Activated T-helper 1 cell treated with Interleukin-2 at 50 U/mL for 16 hours (primary cell): ENCODE measurements around the gene PLAC1.

ENCODE experiments used
- DNase-seq: peaks from one replicate; pipeline ENCODE4 v3.0.0-alpha.2; 2020; ENCODE audit warnings: low read depth

PLAC1 gene, protein sequence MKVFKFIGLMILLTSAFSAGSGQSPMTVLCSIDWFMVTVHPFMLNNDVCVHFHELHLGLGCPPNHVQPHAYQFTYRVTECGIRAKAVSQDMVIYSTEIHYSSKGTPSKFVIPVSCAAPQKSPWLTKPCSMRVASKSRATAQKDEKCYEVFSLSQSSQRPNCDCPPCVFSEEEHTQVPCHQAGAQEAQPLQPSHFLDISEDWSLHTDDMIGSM

DNA sequence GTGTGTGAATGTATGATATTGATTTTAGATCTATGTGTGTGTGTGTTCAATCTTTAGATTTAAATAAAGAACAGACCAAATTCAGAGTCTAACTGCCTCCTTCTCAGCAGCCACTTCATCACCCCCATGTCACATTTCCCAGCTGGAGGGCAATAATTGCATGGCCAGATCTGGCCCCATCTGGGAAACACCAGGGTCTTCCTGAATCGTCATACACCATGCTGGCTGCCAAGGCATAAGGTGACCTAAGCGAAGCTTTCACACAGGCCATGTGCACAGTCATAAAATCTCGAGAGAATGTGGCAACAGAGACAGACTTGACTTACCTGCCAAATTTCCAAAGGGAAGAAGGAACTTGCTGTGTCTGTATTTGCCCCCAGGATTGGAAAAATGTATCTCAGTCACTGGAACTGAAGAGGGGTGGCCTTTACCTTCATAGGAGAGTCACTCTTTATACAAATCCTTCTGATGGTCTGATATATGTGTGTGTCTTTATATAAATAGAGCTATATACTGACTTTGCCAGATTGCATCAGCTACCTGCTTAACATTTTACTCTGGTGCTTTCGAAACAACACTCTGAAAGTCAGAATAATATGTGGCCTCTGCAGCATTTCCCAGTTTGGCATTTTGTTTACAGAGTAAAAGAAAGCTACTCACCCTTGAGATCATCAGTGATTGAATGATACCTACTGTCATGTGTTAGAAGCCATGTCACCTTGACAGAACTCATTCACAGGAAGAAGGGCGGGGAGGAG, at the start of gene PLAC1:
Gene PLAC1 (minus strand): TSS at position 470 of the 758 bp plus-strand sequence. CDS start 91,789 bp downstream, outside the sequence.
- no peak for DNase-seq

DNA sequence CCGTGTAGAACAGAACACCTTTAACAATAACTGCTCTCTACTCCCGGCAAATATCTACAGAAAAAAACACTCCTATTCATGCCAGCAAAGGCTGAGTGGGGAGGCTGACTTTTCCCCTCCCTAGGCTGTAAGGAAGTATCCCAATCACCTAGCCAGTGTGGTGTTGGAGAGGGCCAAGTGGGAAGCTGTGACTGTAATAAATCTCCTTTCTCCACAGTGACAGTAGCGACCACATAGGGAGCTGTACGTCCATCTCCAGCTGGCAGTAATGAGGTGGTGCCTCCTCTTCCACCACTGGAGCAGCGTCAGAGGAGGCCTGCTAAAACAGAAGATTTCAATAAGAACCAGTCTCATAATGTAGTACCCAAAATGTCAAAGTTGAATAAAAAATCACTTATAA, 47.9 kb upstream of the PLAC1 start:
- no peak for DNase-seq

DNA sequence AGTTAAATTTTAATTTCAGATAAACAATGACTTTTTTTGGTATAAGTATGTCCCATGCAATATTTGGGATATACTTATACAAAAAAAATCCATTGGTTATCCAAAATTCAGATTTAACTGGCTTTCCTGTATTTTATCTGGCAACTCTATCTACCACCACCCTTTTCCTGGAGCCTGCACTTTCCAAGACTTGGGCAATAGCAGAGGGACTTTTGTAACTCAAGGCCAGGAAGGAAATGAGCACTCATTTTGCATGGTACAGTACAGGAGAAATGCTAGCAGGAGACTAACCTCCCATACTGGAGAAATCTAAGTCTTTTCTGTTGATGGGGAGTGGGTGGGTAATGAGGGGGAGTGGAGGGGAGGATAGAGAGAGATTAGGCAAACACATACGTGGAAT, 37.7 kb upstream of the PLAC1 start:
- no peak for DNase-seq

DNA sequence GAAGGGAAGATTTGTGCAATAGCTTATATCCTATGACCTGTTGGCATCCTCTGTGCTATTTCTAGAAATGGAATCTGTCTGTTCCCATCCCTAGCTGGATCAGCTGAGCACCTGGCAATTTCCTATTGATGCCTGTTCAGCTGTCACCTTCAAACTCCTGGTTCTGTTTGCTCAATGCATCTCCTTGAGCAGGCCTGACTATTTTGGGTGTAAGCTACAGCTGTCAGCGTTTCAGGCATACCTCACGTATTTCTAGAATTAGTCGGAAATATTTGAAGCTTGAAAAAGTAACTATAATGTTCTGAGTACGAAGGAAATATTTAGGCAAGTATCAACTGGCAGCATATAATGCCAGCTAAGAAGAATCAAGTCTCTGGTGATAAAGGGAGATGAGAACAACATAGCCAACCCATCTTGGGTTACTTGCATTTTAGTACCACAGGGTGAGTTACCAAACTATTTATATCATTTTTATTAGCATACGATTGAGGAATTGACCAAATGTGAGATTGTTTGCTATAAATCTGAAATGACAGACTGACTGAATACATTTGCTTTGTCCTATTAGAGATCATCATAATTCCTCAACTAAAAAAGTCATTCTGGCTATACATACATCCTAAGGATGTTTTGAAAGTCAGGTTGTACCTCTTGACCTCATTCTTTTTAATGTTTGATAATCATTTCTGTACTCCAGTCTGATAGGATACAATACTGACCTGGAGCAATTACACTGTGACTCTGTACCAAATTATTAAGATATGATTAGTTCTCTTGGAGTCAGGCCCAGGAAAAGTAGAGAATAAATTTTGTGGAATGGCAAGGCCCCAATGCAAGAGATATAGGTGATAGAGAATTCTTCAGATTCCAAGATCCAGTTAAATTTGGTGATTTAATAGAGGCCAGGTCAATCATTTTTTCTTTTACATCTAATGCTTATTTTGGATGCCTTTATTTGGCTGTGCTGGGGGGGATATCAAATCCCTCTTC, 36.4 kb upstream of the PLAC1 start:
- no peak for DNase-seq

DNA sequence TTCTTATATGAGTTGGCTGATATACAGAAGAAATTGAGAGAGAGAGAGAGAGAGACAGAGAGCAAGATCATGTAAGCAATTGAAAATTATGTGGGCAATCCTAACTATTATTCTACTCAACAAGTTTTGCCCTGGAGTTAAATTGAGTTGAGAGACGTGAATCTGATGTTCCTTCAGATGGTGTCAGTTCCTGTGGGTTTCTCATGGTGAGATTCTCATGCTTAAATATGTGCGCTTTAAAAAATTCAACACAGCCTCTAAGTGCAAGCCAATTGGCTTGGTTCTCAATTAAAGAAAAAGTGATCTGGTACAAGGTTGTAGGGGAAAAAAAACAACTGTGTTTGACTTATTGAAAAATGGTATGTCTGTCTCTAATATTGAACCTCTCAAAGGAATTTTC, 35.4 kb upstream of the PLAC1 start:
- no peak for DNase-seq

DNA sequence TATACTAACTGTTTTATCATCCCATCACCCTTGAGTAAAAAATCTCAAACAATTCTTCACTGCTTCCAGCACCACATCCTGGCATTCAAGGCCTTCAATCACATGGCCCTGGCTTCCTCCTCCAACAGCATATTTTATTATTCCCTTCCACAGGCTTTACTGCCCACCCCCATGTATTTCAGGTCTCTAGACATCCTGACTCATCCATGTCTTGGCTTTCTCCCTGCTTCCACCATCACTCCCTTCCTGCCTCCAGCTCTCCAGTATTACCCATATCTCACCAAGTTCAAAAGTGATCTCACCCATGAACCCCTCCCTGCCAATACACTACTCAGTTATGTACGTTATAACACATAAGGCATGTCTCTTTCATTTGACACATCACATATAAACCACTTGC, 34.7 kb upstream of the PLAC1 start:
- DNase-seq = no peak

DNA sequence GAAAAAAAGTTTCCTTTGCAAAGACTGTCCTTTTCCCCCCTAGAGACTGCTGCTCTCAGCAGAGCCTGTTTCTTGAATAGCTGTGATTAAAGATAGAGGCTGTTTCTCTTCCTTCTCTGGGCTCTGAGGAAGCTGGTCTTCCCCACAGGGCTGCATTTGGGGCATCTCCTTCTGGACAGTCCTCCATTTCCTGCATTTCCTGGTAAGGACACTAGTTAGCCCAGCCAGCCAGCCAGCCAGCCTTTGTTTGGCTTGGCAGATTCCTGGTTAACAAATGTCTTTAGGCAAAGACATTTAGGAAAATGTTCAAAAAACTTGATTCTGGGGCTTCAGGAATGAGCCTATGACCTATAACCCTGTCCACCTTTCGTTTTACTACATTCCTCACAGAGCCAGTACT, 34.0 kb upstream of the PLAC1 start:
- DNase-seq = no peak

DNA sequence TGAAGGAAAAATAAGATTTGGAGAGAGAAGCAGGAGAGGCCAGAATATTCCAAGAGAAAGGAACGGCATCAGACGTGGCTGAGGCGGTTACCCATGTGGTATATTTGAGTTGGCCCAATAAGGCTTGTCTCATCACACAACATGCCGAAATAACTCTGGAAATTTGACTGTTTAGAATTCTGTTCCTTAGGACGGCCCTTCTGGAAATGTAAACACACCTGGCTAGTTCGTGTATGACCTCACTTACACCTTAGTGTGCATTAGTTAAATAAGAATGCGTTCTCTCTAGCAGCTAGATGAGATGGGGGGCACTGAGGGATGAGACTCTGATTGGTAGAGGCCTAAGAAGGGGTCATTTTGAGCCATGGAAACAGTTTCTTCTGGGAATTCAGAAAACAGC, 33.2 kb upstream of the PLAC1 start:
- no peak for DNase-seq

DNA sequence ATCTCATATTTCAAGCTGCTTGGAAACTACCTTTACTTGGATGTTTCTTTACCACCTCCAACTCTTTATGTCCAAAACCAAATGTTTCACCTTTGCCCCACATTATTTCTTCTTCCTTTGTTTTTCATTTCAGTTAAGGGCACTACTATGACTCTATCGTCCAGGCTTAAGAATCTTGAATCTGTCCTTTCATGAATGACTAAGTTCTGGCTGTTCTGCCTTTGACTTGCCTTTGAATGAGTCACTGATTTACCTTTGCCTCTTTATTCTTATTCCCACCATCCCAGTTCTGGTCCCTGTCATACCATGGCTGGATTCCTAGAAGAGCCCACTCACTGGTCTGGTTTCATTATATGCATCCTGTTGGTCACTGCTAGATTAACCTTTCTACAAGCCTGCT, 30.6 kb upstream of the PLAC1 start:
- DNase-seq = no peak

DNA sequence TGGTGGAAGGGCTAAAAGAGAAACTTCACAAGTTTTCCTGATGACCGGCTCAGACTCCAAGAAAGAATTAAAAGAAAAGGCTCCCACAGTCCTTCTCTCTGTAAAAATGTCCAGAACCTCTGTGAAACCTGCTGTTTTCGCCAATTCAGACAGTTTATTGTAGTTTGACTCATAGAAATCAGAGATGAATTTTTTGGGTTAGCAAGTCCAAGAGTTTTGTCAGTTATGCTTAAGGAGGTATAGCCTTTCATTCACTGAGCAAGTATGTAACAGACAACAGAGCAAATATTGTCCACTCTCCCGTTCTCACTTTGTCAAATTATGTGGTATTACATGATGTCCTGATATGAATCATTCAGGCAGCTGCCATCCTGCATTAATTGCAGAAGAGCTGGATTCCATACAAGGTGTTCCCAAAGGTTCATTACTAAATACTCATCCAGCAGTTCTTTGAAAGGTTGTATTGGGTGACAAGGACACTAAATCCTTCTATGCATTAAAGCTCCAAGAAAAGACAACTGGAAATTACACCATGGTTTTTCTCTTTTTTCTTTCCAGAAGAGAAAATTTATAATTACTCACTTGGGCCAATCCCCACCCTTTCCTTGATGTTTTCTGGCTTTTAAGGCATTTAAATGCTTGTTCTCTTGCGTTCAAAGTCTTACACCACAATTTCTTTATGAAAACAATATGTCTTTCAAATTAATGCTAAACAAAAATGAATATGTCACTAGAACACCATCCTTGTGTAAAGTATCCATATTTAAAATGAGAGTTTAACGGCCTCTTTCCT, 30.0 kb upstream of the PLAC1 start:
- DNase-seq = no peak

DNA sequence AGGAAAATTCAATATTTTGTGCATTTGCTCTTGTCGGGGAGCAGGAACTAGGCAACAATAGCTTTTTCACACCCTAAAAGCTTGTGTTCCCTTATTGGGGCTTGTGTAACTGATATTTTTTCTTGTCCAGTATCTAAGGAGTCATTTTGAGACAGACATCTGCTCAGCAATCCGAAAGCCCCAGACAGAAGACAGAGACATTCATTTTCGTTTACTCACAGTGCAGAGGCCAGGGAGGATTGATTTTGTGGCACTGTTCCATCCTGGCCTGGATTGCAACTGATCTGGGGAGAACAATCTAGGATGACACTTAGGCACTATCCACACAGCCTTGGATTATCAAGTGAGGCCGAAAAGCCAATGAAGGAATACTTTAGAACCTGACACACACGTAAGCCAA, 27.4 kb upstream of the PLAC1 start:
- DNase-seq = no peak

DNA sequence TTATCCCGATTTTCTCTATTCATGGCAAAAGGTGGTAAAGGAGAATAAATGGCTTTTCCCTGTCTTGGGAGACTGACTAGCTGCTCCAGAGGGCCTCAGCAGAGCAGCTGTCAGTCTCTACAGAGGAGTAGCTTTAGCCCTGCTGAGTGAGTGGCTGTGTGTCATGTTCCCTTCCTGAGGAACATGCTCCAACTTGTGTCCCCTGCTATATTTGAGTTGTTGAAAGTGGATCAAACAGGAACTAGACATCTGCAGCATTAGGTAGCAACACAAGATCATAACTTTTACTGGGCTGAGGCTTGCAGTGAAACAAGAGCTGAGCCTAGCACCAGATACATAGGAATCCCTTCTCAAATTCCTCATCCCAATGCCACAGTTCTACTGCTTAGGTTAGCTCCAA, 26.7 kb upstream of the PLAC1 start:
- DNase-seq = no peak

DNA sequence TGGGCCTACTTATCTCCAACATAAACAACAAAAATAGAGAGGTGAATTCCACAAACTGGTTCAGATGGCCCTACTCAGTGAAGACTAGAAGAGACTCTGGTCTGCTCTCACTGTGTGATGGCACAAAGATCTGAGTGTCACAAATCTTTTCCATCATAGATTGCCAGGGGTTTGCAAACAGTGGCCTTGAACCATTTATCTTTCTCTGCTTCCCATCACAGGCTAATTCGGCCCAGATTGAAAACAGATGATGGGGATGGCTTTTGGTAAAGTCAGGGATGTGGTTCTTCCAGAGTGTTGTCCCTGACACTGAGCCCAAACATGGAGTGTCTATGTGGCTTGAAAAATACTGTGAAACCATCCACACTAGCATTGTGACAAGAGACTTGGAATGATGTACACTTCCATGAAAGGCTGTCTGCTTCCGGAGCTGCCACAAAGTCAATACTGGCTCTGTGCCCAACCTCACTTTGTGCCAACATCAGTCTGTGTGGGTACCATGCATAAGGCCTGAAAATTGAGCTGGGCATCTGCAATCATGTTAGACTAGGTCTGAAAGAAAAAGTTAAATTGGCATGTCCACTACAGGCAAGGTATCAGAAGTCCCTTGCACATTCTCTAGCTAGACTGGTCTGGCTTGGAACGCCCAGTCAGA, 25.2 kb upstream of the PLAC1 start:
- no peak for DNase-seq

DNA sequence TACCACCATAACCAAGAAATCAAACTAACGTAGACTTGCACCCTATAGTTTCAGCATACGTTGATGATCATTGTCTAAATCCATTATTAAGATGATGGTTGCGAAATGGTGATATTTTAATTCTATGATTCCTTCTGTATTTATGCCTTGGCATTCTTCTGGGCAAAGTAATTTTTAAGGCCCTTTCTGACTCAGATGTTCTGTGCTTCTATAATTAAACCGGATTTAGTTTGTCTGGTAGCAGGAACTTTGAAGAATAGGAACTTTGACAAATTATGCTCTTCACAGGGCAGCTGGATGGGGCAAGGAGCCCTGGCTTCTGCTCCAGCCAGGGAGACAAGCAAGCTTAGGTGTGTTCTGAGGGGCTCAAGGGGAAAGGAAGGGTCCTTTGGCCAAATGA, 23.8 kb upstream of the PLAC1 start:
- DNase-seq = no peak

DNA sequence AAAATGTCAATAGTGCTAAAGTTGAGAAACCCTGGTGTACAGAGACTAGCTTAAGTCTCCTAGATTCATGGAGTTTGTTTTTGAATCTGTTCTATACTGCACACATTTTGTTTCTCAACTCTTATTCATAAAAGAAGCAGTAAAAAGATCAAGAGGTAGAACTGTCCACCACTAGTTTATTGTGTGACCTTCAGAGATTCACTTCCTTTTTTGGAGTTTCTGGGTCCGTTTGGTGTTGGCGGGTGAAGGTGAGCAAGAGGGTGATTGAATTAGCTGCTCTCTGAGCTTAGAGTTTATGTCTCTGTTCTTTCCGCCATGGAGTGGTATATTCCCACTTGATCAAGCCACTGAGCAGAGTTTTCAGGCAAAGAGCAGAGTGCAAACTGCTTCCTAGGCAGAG, 21.4 kb upstream of the PLAC1 start:
- no peak for DNase-seq

DNA sequence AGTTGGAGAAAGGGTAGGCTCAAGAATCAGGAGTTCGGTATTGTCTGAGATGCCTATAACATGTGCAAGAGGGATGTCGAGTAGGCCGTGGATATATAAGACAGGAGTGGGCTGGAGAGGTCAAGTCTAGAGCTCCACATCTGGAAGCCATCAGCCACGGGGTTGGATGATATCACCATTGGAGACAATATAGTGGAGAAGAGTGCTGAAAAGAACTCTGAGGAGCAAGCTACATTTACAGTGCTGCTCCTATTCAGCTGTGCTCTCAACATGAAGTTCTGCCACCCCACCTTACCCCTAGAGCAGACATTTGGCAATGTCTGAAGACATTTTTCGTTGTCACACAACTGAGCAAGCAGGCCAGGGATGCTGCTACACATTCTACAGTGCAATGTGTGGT, 20.9 kb upstream of the PLAC1 start:
- no peak for DNase-seq

DNA sequence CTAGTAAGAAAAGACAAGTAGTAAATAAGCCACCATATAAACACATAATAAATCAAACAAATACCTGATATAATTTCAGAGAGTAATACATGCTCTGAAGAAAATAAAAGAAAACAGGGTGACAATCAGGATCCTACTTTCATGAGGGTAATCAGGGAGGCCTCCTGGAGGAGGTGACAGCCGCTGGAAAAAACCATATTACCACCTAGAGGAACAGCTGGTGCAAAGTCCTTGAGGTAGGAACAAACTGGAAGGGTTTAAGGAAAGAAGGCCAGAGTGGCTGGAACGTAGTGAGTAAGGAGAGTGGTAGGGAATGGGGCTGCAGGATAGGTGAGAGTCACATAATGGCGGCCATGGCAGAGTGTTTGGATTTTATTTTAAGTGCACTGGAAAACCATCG, 19.1 kb upstream of the PLAC1 start:
- DNase-seq = no peak

DNA sequence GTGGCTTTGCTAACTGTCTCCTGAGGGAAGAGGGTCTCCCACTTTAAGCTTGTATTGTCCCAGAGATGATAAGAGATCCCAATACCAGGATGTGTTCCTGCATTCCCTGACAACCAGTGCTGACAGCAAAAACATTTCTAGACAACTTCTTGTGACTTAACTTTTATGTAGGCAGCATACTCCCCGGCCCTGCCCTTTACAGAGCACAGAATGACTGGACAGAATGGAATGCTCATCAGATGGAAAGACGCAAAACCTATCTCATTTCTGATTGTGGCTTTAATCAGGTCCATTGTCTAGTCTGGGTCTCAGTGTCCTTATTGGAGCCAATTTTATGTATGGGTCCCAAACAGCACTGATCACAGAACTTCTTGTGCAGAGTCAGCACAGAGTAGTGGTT, 18.2 kb upstream of the PLAC1 start:
- DNase-seq = no peak

DNA sequence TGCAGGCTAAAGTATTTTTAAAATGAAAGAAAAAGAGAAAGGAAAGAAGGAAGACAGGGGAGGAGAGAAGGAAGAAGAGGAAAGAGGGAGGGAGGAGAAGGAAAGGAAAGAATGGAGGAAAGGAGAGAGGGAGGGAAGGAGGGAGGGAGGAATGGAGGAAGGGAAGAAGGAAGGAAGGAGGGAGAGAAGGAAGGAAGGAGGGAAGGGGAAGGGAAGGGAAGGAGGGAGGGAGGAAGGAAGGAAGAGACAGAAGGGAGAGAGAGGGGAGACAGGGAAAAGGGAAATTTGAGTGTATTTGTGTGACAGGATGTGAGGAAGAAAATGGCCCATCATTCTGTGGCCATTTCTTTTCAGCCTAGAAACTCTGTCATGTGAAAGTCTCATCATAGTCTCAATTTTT, 14.9 kb upstream of the PLAC1 start:
- DNase-seq = no peak

DNA sequence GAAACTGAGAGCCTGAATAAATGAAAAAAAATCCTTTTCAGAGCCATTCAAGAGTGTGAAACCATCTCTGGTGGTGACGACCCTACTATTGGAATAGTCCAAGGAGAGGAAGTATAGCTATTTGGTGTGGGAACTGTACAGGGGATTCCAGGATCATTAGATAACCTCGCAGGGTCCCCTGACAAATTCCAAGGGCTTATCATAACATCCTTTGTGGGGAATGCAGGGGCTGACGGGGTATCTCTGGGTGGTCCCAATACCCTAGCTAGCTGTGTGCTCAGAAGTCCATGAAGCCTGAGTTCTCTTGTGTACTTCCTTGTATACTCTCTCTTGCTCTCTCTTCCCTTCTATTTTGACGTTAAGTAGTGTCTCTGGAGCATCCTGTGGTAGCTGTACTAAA, 13.8 kb upstream of the PLAC1 start:
- no peak for DNase-seq

DNA sequence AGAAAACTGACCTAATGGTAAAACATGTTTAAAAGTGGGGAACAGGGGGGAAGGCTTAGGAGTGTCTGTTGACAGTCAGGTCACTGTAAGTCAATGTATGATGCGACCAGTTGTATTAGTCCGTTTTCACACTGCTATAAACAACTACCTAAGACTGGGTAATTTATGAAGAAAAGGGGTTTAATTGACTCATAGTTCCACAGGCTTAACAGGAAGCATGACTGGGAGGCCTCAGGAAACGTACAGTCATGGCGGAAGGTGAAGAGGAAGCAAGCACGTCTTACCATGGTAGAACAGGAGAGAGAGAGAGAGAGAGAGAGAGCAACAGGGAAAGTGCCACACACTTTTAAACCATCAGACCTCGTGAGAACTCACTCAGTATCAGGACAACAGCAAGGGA, 13.0 kb upstream of the PLAC1 start:
- no peak for DNase-seq
